ENCODE results near the gene TMED7.
"Not testable (repeated sequence)": the region's sequence is repeated elsewhere in the genome, so short reads cannot be mapped to it uniquely, and the experiment has no call there.

GRCh38 chr5:115674782-115675181, 48.9 kb upstream of the TMED7 start:
- not testable (repeated sequence) for TF ChIP-seq POLR2A (IDR thresholded peaks at IDR 0.05; ENCODE audit: low read depth, low read length); POLR2AphosphoS5 (IDR thresholded peaks at IDR 0.05; ENCODE audit: low read depth, low read length); TAF1 (IDR thresholded peaks at IDR 0.05; ENCODE audit: borderline replicate concordance, low read depth, low read length)
